ENCODE results near the gene CCDC148.

CCDC148 gene

DNA sequence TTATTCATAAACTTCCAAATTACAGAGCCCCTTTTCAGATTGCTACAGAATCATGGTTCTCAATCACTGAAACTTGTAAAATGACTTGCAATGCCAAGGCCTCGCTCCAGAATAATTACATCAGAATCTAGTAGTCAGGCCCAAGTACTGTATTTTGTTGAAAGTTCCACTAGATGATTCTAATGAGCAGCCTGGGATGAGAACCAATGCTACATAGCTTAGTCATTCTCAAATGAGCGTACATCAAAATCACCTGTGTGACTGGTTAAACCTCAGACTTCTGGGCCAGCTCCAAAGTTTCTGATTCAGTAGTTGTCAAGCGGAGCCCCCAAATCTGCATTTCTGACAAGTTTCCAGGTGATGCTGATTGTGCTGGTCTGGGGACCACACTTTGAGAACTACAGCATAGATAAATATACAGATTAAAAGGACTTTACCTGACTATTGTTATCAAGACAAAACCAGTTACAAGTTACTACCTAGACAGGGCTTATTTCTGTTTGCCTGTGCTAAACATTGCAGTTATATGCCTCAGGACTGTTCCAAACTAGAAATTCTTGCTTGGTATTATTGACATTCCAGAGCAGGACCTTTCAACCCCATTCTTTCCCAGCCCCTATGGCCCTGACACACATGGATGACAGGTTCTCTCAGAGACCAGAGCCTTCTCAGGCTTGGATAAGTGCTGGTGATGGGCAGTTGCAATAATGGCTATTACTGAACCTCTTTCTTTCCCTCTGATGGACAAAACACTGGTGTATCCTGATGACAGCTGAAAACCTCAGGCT, 271.8 kb downstream of the CCDC148 start:
- DNase-seq (ENCODE audit: low read depth), result peak; percentile 48
- no peak overlapping the region for H3K4me3 ChIP-seq (ENCODE audit: low read depth, low read length)
- TF ChIP-seq, protein P1, sequence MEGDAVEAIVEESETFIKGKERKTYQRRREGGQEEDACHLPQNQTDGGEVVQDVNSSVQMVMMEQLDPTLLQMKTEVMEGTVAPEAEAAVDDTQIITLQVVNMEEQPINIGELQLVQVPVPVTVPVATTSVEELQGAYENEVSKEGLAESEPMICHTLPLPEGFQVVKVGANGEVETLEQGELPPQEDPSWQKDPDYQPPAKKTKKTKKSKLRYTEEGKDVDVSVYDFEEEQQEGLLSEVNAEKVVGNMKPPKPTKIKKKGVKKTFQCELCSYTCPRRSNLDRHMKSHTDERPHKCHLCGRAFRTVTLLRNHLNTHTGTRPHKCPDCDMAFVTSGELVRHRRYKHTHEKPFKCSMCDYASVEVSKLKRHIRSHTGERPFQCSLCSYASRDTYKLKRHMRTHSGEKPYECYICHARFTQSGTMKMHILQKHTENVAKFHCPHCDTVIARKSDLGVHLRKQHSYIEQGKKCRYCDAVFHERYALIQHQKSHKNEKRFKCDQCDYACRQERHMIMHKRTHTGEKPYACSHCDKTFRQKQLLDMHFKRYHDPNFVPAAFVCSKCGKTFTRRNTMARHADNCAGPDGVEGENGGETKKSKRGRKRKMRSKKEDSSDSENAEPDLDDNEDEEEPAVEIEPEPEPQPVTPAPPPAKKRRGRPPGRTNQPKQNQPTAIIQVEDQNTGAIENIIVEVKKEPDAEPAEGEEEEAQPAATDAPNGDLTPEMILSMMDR (IDR thresholded peaks at IDR 0.05; ENCODE audit: control insufficient read depth, extremely low read depth, insufficient read depth), result no peak

DNA sequence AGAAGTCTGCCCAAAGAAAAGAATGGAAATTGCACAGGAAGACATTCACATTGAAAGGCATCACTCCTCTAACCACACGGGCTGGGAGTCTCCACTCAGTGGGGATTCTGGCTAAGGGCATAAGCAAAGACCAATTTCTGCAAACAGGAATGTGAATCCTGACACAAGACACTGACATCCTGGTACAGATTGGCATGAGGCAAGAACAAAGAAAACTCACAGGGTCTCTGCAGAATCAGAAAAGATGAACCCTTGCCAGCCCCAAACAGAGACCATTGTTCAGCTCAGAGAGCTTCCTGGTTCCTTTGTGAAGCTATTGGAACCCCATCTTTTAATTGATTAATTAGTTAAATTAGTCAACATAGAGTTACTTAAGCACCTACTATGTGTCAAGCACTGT, 272.6 kb downstream of the CCDC148 start:
- TF ChIP-seq, protein P1 (IDR thresholded peaks at IDR 0.05; ENCODE audit: control insufficient read depth, extremely low read depth, insufficient read depth), result no peak
- H3K4me3 ChIP-seq (ENCODE audit: low read depth, low read length), result no peak overlapping the region

DNA sequence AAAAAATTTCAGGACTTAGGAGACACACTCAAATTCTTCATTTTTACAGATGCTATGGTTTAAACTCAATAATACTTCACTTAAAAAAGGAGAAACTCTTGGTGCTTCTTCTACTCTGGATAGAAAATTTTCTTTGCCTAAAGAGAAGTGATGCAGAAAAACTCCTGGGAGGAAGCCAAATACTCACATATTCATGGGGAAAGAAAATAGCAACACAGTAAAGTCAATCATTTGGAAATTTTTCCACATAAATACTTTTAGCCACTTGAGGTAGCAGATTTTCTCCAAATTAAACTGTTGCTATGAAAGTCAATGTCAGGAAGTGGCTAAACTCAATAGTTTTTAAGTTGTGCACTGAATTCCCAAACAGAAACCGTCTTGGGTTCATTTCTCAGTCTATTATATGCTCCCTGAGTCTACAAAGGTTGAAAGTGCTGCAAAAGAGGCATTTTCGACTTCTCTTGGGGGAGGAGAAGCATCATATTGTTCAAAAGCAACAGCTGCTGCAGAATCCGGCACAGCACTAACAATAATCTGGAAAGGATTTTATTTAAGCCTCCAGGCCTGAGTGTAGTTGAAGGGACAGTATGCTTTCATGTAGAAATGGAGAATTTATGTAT, 273.8 kb downstream of the CCDC148 start:
- no peak overlapping the region for H3K4me3 ChIP-seq (ENCODE audit: low read depth, low read length)
- TF ChIP-seq, protein P1 (IDR thresholded peaks at IDR 0.05; ENCODE audit: control insufficient read depth, extremely low read depth, insufficient read depth), result no peak
- DNase-seq (ENCODE audit: low read depth), result no peak

More for the DNA sequence above, 272.6 kb downstream of the CCDC148 start:
- DNase-seq (ENCODE audit: low read depth), result no peak

DNA sequence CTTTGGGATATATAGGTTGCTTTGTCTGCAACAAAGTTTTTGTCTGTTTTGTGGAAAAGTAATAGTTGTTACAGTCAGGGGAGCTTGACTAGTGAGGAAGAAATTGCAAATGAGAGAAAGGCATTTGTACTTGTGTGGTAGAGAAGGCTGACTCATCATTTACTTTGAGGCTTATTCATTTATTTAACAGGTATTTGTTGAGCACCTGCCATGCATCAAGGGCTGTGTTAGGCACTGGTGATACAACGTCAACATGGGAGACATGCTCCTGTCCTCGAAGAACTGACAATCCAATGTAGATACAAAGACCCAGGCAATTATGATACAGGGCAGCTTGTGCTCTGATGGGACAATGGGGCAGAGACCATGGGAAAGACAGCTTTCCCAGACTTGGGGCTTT, 275.4 kb downstream of the CCDC148 start:
- TF ChIP-seq, protein P1 (IDR thresholded peaks at IDR 0.05; ENCODE audit: control insufficient read depth, extremely low read depth, insufficient read depth), result no peak
- H3K4me3 ChIP-seq (ENCODE audit: low read depth, low read length), result no peak overlapping the region
- no peak for DNase-seq (ENCODE audit: low read depth)

DNA sequence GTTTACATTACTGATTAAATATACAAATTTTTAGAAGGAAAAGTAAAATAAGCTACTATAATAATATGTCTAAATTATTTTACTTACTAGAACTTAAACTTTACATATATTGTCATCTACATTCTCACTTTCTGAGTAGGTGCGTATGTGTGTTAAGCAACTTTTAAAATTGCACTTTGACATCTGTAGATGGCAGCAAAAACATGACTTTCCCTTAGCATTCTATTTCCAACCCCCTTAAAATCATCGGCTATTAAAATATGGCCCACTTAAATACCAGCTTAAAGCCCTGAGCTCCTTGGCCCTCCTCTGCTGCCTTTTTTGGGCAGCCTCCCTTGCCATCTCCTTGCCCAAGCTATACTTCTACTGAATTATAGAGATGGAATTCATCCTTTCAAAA, 276.9 kb downstream of the CCDC148 start:
- no peak for DNase-seq (ENCODE audit: low read depth)
- TF ChIP-seq, protein P1 (IDR thresholded peaks at IDR 0.05; ENCODE audit: control insufficient read depth, extremely low read depth, insufficient read depth), result peak; percentile 42
- H3K4me3 ChIP-seq (ENCODE audit: low read depth, low read length), result no peak overlapping the region

DNA sequence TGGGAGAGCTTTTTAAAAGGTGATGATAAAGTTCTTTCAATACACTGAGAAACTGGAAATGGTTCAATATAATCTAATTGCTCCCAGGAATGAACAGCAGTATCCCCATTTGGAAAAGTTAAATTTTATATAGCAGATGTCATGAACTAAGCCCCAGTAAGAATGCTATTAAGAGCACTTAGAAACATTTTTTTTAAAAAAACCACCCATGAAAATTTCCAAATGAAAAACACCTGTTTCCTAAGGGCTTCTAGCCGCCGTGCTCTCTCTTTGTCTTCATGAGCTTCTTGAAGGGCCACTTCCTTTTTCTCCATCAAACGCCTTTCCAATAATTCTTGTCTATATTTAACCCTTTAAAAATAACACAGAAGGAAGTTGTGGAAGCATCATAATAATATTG, 277.9 kb downstream of the CCDC148 start:
- no peak overlapping the region for H3K4me3 ChIP-seq (ENCODE audit: low read depth, low read length)
- DNase-seq (ENCODE audit: low read depth), result no peak
- TF ChIP-seq, protein P1 (IDR thresholded peaks at IDR 0.05; ENCODE audit: control insufficient read depth, extremely low read depth, insufficient read depth), result no peak

All from LNCaP clone FGC (cell line).